Uterus (tissue), 4 donors: ENCODE results near the gene PLCG2. TPM values are rescaled to one million over a fixed set of nuclear protein-coding genes. Genes with fewer than 3 reads are reported as not detected.
"Not testable (repeated sequence)": the region's sequence is repeated elsewhere in the genome, so short reads cannot be mapped to it uniquely, and the experiment has no call there.

ENCODE experiments used
- DNase-seq, 2 donors: peaks; one replicate each; pipeline ENCODE4 v3.0.0-alpha.2; 2019 to 2020
- H3K27ac ChIP-seq, 2 donors: fragments of 200-600 bp; sonication (generic); 1 replicate in 1 of 2; 2 replicates in 1 of 2; pipeline ENCODE4 v1.5.1; 2016 to 2018
- H3K27me3 ChIP-seq, 2 donors: fragments of 200-600 bp; sonication (generic); one replicate each; pipeline ENCODE4 v1.5.1; 2018 to 2019; ENCODE audit warnings: control low read depth in 1 of 2
- H3K36me3 ChIP-seq, 2 donors: fragments of 200-600 bp; sonication (generic); one replicate each; pipeline ENCODE4 v1.5.1; 2019; ENCODE audit warnings: control low read depth in 1 of 2
- H3K4me1 ChIP-seq, 2 donors: fragments of 200-600 bp; sonication (generic); one replicate each; pipeline ENCODE4 v1.5.1; 2018 to 2019; ENCODE audit warnings: control low read depth in 1 of 2
- H3K4me3 ChIP-seq, 2 donors: fragments of 200-600 bp; sonication (generic); 1 replicate in 1 of 2; 2 replicates in 1 of 2; pipeline ENCODE4 v1.5.1; 2018 to 2019; ENCODE audit warnings: mild to moderate bottlenecking in 1 of 2
- H3K9me3 ChIP-seq, 2 donors: fragments of 200-600 bp; sonication (generic); one replicate each; pipeline ENCODE4 v1.5.1; 2019; ENCODE audit warnings: control low read depth in 1 of 2
- CTCF ChIP-seq, 4 experiments: fragments of 200-600 bp in 2 of 4; fragments of 450-650 bp in 2 of 4; sonication (generic) in 2 of 4; IDR thresholded peaks; one replicate each; pipeline ENCODE4 v1.5.1; 2016 to 2019; ENCODE audit warnings: antibody characterized with exemption in 4 of 4, mild to moderate bottlenecking in 2 of 4, moderate library complexity in 1 of 4
- POLR2A ChIP-seq, 2 donors: fragments of 450-650 bp; IDR thresholded peaks; one replicate each; pipeline ENCODE4 v1.6.1; 2016; ENCODE audit warnings: antibody characterized with exemption in 2 of 2, mild to moderate bottlenecking in 1 of 2, moderate library complexity in 1 of 2
- intact Hi-C: fragments of 100-400 bp; cut with DNase I; formaldehyde crosslinking; loops from one replicate; pipeline ENCODE4 v1.15.1; 2023; ENCODE audit warnings: low total_unique reads
- total RNA-seq, 4 donors: library from RNA; depleted of rRNA in 3 of 4; stranded (reverse); fragments of >200 nt in 3 of 4; gene quantifications; one replicate each; pipeline versions ENCODE4 v1.1.0 to v1.2.4, GENCODE V29; 2014 to 2023
- donor health status: DM: yes; HTN: yes; CAD: no.

PLCG2 gene
- total RNA-seq, 4 donors from 2014 or later, result 11.2 to 39.4 (median 18.8) TPM

- no peaks in the 10 kb centered on the region for H3K4me1 ChIP-seq
- no peaks in the 10 kb centered on the region for H3K9me3 ChIP-seq
- TF ChIP-seq POLR2A (IDR thresholded peaks at IDR 0.05) (no peak), CTCF (IDR thresholded peaks at IDR 0.05) (no peak)
- no peak overlapping the region for H3K27ac ChIP-seq
- no peak for DNase-seq
- H3K4me3 ChIP-seq, result no peak overlapping the region
- H3K36me3 ChIP-seq, result no peaks in the 10 kb centered on the region
- intact Hi-C loops, result no loop called here
- H3K27me3 ChIP-seq, result no peaks in the 10 kb centered on the region
Observed at GRCh38 chr16:81739503-81739902, 39.6 kb upstream of the PLCG2 start.

GRCh38 chr16:81740169-81740568 lies 38.9 kb upstream of the PLCG2 start:
- no peaks in the 10 kb centered on the region for H3K27me3 ChIP-seq
- no peak overlapping the region for H3K4me3 ChIP-seq
- intact Hi-C loops, result no loop called here
- DNase-seq, result no peak
- TF ChIP-seq CTCF (IDR thresholded peaks at IDR 0.05), result no peak
- TF ChIP-seq POLR2A (IDR thresholded peaks at IDR 0.05), result no peak
- H3K4me1 ChIP-seq, result no peaks in the 10 kb centered on the region
- no peaks in the 10 kb centered on the region for H3K36me3 ChIP-seq
- no peak overlapping the region for H3K27ac ChIP-seq
- H3K9me3 ChIP-seq, result no peaks in the 10 kb centered on the region

GRCh38 chr16:81741430-81741770 lies 37.7 kb upstream of the PLCG2 start:
- DNase-seq, intact Hi-C loops, H3K36me3 ChIP-seq, H3K27me3 ChIP-seq, H3K9me3 ChIP-seq, H3K4me3 ChIP-seq, H3K27ac ChIP-seq, H3K4me1 ChIP-seq: not testable (repeated sequence)

GRCh38 chr16:81744385-81744784 lies 34.7 kb upstream of the PLCG2 start:
- intact Hi-C loops, result no loop called here
- DNase-seq, result no peak
- no peaks in the 10 kb centered on the region for H3K36me3 ChIP-seq
- no peaks in the 10 kb centered on the region for H3K4me1 ChIP-seq
- TF ChIP-seq CTCF (IDR thresholded peaks at IDR 0.05), result no peak
- TF ChIP-seq POLR2A (IDR thresholded peaks at IDR 0.05), result no peak
- no peaks in the 10 kb centered on the region for H3K27me3 ChIP-seq
- no peaks in the 10 kb centered on the region for H3K9me3 ChIP-seq
- no peak overlapping the region for H3K4me3 ChIP-seq
- no peak overlapping the region for H3K27ac ChIP-seq

GRCh38 chr16:81744911-81745310 lies 34.2 kb upstream of the PLCG2 start:
- intact Hi-C loops, result no loop called here
- no peak overlapping the region for H3K27ac ChIP-seq
- H3K9me3 ChIP-seq, result no peaks in the 10 kb centered on the region
- no peaks in the 10 kb centered on the region for H3K4me1 ChIP-seq
- DNase-seq, result no peak
- H3K27me3 ChIP-seq, result no peaks in the 10 kb centered on the region
- no peak for TF ChIP-seq POLR2A (IDR thresholded peaks at IDR 0.05)
- TF ChIP-seq CTCF (IDR thresholded peaks at IDR 0.05), result no peak
- H3K4me3 ChIP-seq, result no peak overlapping the region
- H3K36me3 ChIP-seq, result no peaks in the 10 kb centered on the region
